Measurements from ENCODE around the gene HS1BP3. TPM values are rescaled to one million over a fixed set of nuclear protein-coding genes. Genes with fewer than 3 reads are reported as not detected.
A peak's percentile ranks its signal among the peaks of the same experiment; 100 is the strongest.

The HS1BP3 gene
- total RNA-seq, 1 donor from 2014 or later: 20.1 TPM

DNA sequence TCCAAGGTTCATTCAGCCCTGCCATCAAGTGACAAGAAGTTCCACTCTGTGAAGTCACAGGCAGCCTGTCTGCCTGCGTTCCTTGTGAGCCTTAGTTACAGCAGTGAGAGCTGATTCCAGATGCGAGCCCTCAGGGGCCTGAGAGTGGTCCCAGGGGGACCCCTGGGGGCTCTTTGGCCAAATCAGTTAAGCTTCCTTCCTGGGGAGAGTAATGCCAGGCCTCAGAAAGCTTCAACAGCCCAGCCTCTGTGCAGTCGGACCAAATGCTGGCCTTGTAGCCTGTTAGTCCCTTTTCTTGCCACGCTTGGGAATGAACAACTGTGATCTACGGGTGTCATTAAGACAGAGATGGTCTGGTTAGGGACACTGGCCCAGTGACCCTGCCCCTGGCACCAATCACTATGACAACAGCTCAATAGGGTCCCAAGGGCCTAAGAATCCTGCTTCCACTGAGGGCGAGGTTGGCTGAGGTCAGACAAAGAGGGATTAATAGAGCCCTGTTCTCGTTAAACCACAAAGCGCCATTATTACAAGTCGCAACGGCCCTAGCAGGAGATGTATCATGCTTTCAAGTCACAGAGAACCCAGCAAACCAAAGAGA, 50.9 kb downstream of the HS1BP3 start:
- ATAC-seq (no peak), DNase-seq (ENCODE audit: missing footprints) (peak; percentile 45)
- intact Hi-C loops (cut with DNase I): loop anchor here (1.0 to 5.0 kb wide), 4 partner anchors 11 to 73 kb away; no protein-coding TSS in a partner anchor

DNA sequence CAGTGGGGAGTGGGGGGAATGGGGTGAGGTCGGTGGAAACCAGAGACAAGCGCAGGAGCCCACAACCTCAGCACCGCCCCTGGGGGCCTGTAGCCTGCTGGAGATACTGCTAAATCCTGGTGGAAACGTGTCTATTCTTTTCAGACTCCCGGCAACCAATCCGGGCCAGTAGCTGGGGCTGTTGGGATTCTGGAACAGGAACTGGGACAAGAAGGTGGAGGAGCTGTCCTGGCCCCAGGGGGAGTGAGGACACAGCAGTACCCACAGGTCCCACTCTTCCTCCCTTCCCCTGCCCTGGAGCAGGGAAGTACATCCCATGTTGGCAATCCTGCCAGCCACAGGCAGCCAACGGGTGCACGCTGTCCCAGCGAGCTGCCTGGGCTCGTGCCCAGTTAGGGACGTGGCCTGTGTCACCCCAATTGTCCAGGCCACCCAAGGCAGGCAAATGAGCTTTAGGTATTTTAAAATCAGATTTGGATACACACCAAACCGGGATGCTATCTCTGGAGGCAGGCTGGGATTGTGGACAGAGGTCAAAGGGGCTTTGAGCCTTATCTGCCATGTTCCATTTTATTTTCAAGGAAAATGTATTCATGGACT, 51.8 kb downstream of the HS1BP3 start:
- intact Hi-C loops (cut with DNase I): loop anchor here (1.0 to 5.0 kb wide), 3 partner anchors 12 to 72 kb away; no protein-coding TSS in a partner anchor
- ATAC-seq (peak; percentile 87), DNase-seq (ENCODE audit: missing footprints) (peak; percentile 85)

DNA sequence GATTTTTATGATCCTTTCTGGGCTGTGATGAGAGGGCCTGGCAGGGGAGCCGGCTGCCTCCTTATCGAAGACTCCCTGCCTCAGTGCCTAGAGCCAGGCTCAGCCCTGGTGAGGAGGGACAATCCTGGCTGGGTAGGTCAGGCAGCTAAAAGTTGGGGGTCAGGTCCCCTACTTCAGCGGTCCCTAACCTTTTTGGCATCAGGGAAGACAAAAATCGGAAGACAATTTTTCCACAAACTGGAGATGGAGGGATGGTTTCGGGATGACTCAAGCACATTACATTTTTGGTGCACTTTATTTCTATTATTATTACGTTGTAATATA, 53.1 kb downstream of the HS1BP3 start:
- DNase-seq (ENCODE audit: missing footprints) (peak; percentile 53), ATAC-seq (no peak)
- intact Hi-C loops (cut with DNase I): loop anchor here (2.0 to 5.0 kb wide), 2 partner anchors 19 to 71 kb away; no protein-coding TSS in a partner anchor

- DNase-seq (ENCODE audit: missing footprints) (peak; percentile 87), ATAC-seq (peak; percentile 84)
- intact Hi-C loops (cut with DNase I): loop anchor here (2.0 to 5.0 kb wide), 2 partner anchors 20 to 70 kb away; no protein-coding TSS in a partner anchor
Observed at GRCh38 chr2:20596973-20597859, 53.7 kb downstream of the HS1BP3 start.

GRCh38 chr2:20596193-20596972, 54.5 kb downstream of the HS1BP3 start:
- intact Hi-C loops (cut with DNase I): loop anchor here (2.0 to 5.0 kb wide), 2 partner anchors 20 to 69 kb away; no protein-coding TSS in a partner anchor
- DNase-seq (ENCODE audit: missing footprints): peak; percentile 20
- no peak for ATAC-seq

- intact Hi-C loops (cut with DNase I): loop anchor here (2.0 to 5.0 kb wide), 2 partner anchors 21 to 68 kb away; no protein-coding TSS in a partner anchor
- ATAC-seq: no peak
- DNase-seq (ENCODE audit: missing footprints): peak; percentile 66
Observed at GRCh38 chr2:20595439-20596192, 55.3 kb downstream of the HS1BP3 start.

DNA sequence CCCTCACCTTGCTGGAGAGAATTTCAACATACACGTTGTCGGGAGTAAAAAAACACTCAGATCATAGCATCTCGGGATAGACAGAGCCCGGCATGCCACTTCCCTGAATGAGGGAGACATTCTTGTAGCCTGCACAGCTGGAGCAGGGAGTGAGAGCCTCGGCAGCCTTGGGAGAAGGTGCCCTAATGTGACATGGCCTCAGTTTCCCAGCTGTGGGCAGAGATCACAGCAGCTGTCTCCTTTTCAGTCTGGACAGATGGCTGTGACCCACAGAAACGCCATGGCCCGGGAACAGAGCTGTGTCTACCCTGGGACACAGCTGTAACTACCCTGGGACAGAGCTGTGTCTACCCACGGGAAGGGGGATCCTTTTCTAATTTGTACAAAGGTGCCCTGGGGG, 55.9 kb downstream of the HS1BP3 start:
- no peak for ATAC-seq
- no peak for DNase-seq (ENCODE audit: missing footprints)
- intact Hi-C loops (cut with DNase I): loop anchor here (5.0 kb wide), 1 partner anchor 68 kb away; no protein-coding TSS in a partner anchor

DNA sequence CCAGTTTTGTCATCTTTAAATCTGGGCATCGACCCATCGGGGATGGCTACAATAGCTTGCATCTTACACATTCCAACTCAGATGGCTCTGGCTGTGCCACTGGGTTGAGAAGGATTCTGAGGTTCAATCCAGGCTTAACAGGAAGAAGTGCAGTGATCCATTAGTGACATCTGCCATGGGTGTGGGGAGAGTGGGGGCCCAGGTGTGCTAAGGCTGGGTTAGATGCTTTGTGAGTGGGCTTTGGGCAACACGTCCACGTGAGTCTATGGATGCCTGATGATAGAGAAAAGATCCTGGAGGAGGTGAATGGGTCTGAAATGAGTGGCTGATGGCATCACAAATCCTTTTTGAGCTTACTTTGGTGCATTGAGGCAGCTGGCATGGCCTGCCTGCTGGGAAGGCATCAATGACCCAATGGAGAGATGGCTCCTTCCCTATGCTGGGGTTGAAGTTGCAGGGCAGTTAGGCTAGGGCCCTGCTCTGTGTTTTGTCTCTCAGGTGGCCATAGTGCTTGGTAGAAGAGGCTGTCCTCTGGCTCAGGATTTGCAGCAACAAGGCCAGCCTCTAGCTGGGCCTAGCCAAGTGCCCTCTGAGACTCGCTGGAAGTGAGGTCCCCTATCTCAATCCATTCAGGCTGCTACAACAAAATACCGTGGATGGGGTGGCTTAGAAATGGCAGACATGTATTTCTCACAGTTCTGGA, 56.7 kb downstream of the HS1BP3 start:
- DNase-seq (ENCODE audit: missing footprints) (no peak), ATAC-seq (no peak)
- intact Hi-C loops (cut with DNase I): no loop called here

DNA sequence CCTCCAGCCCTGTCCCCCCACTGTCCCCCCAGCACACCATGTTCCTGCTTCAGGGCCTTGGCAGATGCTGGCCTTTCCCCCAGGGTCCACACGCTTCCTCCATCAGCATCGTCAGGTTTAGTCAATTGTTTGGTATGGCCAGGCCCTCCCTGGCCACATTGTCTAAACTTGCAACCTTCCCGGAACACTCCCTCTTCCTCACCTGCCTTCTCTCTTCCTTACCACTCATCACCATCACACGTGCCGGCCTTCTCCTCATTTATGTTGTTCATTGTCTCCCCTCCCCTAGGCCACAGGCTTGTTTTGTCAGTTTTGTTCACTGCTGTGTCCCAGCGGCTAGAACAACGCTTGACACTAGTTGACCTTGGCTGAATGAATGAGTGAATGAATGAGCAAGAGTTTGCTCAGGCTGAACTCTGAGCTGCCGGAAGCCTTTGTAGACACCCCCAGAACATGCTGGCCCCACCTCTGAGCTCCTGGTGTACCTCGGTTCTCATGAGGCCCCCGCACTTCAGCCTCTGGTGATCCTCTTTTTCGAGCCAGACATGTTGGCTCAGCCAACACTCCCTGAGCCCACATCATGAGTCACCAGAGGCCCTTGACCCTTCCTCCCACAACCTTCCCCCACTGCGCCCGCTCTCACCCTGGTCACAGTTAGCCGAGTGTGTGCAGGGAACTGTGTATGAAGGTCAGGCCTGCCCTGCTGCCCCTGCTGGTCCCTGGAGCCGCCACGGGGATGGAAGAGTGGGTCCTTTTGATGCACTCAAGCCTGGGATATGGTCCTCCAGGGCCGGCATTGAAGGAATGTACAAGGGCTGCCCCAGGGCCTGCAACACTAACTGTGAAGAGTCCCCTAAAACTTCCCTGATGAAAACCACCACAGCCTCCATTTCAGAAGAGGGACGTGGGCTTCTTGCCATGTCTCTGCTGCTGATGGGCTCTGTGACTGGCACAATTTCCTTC, 57.5 kb downstream of the HS1BP3 start:
- intact Hi-C loops (cut with DNase I): no loop called here
- DNase-seq (ENCODE audit: missing footprints): peak; percentile 68
- no peak for ATAC-seq

DNA sequence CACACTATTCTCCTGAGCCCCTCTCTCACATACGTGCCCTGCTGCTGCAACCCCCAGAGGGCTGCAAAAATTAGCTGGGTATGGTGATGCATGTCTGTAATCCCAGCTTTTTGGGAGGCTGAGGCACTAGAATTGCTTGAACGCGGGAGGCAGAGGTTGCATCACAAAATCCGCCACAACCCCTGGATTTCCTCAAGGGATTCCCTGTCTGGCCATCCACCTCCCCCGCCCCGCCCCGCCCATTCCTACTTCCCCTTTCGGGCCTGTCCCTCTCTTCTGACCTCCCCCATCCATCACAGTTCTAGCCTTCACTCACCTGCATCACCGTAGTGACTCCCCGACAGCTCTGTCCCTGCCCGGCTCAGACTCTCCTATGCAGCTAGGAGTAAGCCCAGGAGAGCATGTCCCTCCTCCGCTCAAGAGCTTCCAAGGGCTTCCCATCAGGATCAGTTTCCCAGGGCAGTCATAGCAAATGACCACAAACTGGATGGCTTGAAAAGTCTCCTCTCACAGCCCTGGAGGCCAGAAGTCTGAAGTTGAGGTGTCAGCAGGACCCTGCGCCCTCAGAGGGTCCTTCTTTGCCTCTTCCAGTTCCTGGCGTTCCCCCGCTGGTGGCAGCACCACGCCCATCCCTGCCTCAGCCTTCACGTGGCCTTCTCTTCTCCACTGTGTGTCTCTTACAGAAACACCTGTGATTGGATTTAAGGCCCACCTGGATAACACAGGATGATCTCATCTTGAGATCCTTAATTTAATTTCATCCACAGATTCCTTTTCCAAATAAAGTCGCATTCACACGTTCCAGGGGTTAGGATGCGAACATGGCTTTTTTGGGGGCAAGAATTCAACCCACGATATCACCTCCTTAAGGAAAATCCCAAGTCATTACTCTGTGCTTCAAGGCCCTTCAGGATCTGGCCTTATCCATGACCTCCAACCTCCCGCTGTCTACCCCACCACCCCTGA, 58.5 kb downstream of the HS1BP3 start:
- intact Hi-C loops (cut with DNase I): no loop called here
- peak; percentile 55 for DNase-seq (ENCODE audit: missing footprints)
- ATAC-seq: no peak

GRCh38 chr2:20590704-20591515, 60.0 kb downstream of the HS1BP3 start:
- intact Hi-C loops (cut with DNase I): no loop called here
- DNase-seq (ENCODE audit: missing footprints) (peak; percentile 68), ATAC-seq (peak; percentile 75)

- intact Hi-C loops (cut with DNase I): no loop called here
Observed at GRCh38 chr2:20589975-20590703, 60.8 kb downstream of the HS1BP3 start.

GRCh38 chr2:20588918-20589871, 61.7 kb downstream of the HS1BP3 start:
- ATAC-seq: no peak
- intact Hi-C loops (cut with DNase I): no loop called here
- peak; percentile 74 for DNase-seq (ENCODE audit: missing footprints)

More at GRCh38 chr2:20589975-20590703, 60.8 kb downstream of the HS1BP3 start:
- ATAC-seq: no peak
- peak; percentile 34 for DNase-seq (ENCODE audit: missing footprints)

All from Right ventricle myocardium inferior (tissue), 1 donor.